Measurements from ENCODE around the gene ZNF775.
A peak's percentile ranks its signal among the peaks of the same experiment; 100 is the strongest.

ZNF775 gene

DNA sequence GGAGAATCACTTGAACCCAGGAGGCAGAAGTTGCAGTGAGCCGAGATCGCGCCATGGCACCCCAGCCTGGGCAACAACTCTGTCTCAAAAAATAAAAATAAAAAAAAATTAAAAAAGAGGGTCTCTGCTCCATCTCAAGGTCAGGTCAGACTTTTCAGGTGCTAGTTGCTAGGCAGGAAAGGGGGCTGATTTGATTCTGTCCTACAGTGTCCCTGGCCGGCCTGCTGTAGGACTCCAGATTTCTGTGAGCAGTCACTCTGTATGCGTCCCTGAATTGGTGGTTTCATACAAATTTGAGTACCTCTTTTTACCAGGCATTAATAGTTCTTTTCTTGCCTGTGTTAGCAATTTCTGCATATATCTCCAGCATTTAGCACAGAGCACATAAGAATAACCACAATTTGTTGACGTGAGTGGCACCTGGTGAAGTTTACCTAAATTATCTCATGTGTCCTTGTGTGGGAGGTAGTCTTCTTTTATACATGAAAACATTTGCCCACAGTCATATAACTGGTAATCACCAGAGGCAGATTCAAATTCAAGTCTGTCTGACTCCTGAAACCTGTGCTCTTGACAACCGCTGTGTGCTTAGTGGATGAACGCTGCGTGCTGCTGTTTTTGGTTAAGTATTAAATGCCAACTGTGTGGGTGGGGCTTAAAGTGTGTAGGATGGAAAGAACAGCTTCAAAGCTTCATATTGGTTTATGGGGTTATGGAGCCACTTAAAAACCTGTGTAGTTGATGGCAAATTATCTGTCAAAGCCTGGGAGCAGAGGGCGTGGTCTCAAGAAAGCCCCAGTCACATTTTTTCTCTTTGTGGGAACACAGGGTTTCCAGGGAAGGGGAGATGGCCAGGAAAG lies 3.2 kb upstream of the ZNF775 start:
- TF ChIP-seq, protein P1, sequence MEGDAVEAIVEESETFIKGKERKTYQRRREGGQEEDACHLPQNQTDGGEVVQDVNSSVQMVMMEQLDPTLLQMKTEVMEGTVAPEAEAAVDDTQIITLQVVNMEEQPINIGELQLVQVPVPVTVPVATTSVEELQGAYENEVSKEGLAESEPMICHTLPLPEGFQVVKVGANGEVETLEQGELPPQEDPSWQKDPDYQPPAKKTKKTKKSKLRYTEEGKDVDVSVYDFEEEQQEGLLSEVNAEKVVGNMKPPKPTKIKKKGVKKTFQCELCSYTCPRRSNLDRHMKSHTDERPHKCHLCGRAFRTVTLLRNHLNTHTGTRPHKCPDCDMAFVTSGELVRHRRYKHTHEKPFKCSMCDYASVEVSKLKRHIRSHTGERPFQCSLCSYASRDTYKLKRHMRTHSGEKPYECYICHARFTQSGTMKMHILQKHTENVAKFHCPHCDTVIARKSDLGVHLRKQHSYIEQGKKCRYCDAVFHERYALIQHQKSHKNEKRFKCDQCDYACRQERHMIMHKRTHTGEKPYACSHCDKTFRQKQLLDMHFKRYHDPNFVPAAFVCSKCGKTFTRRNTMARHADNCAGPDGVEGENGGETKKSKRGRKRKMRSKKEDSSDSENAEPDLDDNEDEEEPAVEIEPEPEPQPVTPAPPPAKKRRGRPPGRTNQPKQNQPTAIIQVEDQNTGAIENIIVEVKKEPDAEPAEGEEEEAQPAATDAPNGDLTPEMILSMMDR (IDR thresholded peaks at IDR 0.05; ENCODE audit: low read depth, low read length) = no peak
- in situ Hi-C loops (cut with HindIII; ENCODE audit: low sequenced_read_pairs) = no loop called here
- DNase-seq (ENCODE audit: low read depth, low spot score) = no peak
- no peak overlapping the region for H3K4me3 ChIP-seq (ENCODE audit: low read depth, low read length)

DNA sequence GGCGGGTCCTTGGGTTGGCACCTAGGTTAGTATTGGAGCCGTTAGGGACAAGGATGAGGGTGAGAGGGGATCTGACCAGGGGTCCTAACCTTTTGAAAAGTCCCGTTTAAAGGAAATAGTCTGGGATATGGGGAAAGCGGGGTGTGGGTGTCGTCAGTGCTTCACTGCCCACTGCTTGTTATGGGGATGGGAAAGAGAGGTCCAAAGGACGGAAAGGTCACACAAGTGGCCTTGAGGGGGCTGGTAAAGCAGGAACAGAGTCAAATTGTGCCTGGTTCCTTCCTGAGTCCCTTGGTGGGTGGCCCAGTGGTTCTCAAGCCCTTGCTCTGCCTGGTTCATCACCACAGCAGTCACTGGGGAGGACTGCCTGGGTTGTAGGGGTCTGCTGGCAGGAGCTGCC lies 2.6 kb upstream of the ZNF775 start:
- DNase-seq (ENCODE audit: low read depth, low spot score) = no peak
- no peak overlapping the region for H3K4me3 ChIP-seq (ENCODE audit: low read depth, low read length)
- in situ Hi-C loops (cut with HindIII; ENCODE audit: low sequenced_read_pairs) = no loop called here
- TF ChIP-seq, protein P1 (IDR thresholded peaks at IDR 0.05; ENCODE audit: low read depth, low read length) = no peak

DNA sequence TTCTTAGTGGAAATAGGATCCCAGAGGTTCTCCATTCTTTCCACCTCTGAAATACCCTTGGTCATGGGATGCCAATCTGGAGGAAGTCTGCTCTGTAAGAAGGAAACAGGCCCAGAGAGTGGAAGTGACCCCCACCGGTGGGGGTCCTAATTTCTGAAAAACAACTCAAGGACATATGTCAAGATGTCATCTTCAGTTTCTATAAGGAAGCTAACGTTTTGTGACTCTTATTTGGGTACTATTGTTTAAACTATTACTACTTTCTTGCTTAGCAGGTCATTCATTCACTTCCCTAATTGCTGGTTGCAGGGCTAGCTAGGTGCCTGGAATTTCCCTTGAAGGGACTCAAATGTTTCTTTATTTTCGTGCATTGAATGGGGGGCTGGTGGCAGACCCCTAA lies 1.9 kb upstream of the ZNF775 start:
- TF ChIP-seq, protein P1 (IDR thresholded peaks at IDR 0.05; ENCODE audit: low read depth, low read length) = no peak
- H3K4me3 ChIP-seq (ENCODE audit: low read depth, low read length) = no peak overlapping the region
- in situ Hi-C loops (cut with HindIII; ENCODE audit: low sequenced_read_pairs) = no loop called here
- no peak for DNase-seq (ENCODE audit: low read depth, low spot score)

DNA sequence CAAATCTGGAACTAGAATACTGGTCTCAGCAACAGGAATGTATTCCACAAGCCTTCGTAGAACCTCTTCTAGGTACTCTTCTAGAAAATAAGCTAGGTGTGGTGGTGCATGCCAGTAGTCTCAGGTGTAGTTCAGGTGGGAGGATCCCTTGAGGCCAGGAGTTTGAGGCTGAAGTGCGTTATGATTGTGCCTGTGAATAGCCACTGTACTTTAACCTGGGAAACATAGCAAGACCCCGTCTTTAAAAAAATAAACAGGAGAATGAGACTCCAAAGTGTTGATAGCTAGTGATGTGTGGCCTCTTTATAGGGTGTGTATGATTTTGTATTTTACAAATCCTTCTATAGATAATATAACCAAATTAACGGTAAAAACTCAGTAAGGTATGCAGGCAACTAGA lies 1.5 kb upstream of the ZNF775 start:
- in situ Hi-C loops (cut with HindIII; ENCODE audit: low sequenced_read_pairs) = no loop called here
- no peak for DNase-seq (ENCODE audit: low read depth, low spot score)
- TF ChIP-seq, protein P1 (IDR thresholded peaks at IDR 0.05; ENCODE audit: low read depth, low read length) = no peak
- no peak overlapping the region for H3K4me3 ChIP-seq (ENCODE audit: low read depth, low read length)

DNA sequence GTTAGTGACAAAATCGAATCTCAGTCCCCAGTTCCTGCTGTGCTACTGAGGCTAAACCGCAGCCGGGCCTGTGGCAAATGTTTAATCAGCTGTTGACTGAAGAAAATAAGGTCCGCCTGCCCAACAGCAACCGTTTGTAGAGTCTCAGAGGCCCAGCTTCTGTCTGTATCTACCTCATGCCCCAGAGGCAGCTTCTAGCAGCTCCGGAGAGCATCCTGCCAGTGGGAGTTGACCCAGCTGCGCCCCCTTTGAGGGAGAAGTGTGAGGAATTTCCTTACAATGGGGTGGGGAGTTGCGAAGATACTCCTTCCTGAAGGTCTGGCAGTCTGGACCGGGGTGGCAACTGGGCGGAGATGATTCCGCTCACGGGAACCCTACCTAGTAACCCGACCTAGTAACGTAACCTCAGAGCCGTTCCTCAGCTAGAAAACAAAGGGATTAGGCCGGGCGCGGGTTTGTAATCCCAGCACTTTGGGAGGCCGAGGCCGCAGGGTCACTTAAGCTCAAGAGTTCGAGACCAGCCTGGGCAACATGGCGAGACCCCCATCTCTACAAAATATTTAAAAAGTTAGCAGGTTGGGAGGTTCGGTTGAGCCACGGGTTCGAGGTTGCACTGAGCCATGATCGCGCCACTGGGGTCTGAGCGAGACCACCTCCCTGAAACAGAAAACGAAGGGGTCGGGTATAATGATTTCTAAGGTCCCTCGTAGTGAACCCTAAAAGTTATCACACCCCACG lies 846 bp upstream of the ZNF775 start:
- DNase-seq (ENCODE audit: low read depth, low spot score) = peak; percentile 71
- in situ Hi-C loops (cut with HindIII; ENCODE audit: low sequenced_read_pairs) = no loop called here
- H3K4me3 ChIP-seq (ENCODE audit: low read depth, low read length) = peak overlapping the region; percentile 45
- TF ChIP-seq, protein P1 (IDR thresholded peaks at IDR 0.05; ENCODE audit: low read depth, low read length) = peak; percentile 29

DNA sequence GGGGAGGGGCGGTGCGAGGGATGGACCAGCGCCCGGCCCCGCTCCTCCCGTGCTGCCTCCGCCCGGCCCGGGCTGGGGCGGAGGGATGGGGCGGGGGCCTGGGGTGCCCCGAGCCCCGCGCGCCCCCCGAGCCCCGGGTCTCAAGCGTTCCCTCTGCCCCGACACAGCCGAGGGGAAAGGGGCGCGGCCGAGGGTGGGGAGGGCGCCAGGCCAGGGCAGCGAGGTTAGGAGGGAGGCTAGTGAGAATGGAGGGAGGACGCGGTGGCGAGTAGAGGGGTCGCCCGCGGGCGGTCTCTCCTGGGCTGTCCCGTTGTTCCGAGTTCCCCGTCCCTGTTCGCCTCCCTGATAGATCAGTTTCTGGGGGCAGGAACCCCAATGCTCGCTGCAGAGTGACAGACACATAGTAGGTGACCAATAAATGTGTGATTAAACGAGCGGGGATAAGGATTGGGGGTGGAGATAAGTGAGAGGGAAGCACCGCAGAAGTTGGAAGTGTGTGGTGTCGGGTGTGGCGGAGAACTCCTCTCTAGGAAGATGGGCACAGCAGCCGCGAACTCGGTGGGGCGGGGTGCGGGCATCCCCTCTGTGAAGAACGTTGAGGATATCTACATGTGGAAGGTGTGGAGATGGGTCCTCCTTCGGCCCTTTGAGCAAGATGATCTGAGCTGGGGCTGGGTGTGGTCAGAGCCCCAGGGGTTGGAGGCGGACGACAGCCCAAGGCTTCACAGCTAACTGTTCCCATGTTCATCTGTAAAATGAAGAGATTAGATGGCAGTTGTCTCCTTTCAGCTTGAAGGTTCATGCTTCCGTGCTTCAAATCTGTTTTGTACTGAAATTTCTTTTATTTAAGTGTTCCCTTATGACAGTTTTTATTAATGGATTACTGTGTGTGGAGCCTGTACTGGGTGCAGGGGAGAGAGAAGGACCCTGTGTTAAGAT lies 580 bp downstream of the ZNF775 start:
- peak overlapping the region; percentile 83 for H3K4me3 ChIP-seq (ENCODE audit: low read depth, low read length)
- in situ Hi-C loops (cut with HindIII; ENCODE audit: low sequenced_read_pairs) = no loop called here
- TF ChIP-seq, protein P1 (IDR thresholded peaks at IDR 0.05; ENCODE audit: low read depth, low read length) = no peak
- no peak for DNase-seq (ENCODE audit: low read depth, low spot score)

Data from astrocyte of the spinal cord (primary cell).